GM12864 (cell line): Measurements from ENCODE around the gene TGFB1I1.

Source experiments
- DNase-seq: peaks from one replicate; pipeline ENCODE4 v3.0.0-alpha.2; 2011; ENCODE audit warnings: low read depth
- H3K4me3 ChIP-seq: 2 replicates; pipeline ENCODE4 v1.5.1; 2011; ENCODE audit warnings: mild to moderate bottlenecking, low read depth, low read length, control low read depth
- TF ChIP-seq, protein P1 (sequence below): IDR thresholded peaks from 2 replicates; pipeline ENCODE4 v1.5.1; 2011; ENCODE audit warnings: low read depth, mild to moderate bottlenecking, moderate library complexity, low read length, control low read depth, inconsistent platforms; ENCODE audit errors: missing control alignments

The TGFB1I1 gene

DNA sequence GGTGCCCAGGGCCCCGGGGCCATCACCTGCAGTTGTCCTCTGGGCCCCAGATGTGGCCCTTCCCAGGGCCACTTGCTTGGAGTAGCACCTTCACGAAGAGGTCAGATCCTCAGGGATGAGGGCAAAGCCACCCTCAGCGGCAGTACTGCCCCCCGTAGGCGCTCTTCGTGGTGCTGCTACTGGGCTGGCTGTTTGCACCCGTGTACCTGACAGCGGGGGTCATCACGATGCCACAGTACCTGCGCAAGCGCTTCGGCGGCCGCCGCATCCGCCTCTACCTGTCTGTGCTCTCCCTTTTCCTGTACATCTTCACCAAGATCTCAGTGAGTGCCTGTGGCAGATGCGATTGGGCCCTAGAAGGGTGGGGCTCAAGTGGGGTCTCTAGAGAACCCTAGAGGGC is 13.6 kb downstream of the TGFB1I1 start:
- no peak for DNase-seq
- TF ChIP-seq, protein P1, sequence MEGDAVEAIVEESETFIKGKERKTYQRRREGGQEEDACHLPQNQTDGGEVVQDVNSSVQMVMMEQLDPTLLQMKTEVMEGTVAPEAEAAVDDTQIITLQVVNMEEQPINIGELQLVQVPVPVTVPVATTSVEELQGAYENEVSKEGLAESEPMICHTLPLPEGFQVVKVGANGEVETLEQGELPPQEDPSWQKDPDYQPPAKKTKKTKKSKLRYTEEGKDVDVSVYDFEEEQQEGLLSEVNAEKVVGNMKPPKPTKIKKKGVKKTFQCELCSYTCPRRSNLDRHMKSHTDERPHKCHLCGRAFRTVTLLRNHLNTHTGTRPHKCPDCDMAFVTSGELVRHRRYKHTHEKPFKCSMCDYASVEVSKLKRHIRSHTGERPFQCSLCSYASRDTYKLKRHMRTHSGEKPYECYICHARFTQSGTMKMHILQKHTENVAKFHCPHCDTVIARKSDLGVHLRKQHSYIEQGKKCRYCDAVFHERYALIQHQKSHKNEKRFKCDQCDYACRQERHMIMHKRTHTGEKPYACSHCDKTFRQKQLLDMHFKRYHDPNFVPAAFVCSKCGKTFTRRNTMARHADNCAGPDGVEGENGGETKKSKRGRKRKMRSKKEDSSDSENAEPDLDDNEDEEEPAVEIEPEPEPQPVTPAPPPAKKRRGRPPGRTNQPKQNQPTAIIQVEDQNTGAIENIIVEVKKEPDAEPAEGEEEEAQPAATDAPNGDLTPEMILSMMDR: no peak
- H3K4me3 ChIP-seq: no peak overlapping the region

DNA sequence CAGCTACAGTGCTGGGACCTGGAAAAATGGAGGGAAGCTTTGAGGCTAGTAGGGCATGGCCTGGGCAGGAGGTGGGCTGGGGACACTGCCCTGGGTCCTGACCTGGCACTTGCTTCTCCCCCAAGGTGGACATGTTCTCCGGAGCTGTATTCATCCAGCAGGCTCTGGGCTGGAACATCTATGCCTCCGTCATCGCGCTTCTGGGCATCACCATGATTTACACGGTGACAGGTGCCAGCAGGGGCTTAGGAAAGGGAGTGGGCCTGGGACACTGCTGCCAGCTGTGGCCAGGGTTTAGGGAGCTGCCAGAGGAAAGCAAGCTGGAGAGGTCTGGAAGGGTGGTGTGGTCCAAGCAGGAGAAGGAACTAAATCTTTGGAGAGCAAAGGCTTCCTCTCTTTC is 14.1 kb downstream of the TGFB1I1 start:
- no peak overlapping the region for H3K4me3 ChIP-seq
- TF ChIP-seq, protein P1: no peak
- no peak for DNase-seq

DNA sequence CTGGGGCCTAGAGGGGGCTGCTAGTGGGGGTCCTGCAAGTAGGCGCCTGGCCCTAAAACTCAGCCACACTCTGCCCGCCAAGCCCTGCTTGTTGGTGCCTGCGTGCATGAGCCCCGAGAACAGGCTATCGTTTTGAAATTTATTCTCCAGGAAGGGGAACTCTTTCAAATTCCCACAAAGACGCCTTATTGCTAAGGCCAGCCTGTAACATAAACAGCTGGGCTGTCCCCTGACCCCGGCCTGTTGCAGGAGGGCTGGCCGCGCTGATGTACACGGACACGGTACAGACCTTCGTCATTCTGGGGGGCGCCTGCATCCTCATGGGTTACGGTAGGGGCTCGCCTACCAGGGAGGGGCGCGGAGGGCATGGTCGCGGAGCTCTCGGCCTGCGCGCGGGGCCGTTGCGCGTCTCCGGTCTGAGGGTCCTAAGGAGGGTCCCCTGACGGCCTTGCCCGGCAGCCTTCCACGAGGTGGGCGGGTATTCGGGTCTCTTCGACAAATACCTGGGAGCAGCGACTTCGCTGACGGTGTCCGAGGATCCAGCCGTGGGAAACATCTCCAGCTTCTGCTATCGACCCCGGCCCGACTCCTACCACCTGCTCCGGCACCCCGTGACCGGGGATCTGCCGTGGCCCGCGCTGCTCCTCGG is 15.2 kb downstream of the TGFB1I1 start:
- TF ChIP-seq, protein P1: no peak
- no peak for DNase-seq
- H3K4me3 ChIP-seq: peak overlapping the region; percentile 34

DNA sequence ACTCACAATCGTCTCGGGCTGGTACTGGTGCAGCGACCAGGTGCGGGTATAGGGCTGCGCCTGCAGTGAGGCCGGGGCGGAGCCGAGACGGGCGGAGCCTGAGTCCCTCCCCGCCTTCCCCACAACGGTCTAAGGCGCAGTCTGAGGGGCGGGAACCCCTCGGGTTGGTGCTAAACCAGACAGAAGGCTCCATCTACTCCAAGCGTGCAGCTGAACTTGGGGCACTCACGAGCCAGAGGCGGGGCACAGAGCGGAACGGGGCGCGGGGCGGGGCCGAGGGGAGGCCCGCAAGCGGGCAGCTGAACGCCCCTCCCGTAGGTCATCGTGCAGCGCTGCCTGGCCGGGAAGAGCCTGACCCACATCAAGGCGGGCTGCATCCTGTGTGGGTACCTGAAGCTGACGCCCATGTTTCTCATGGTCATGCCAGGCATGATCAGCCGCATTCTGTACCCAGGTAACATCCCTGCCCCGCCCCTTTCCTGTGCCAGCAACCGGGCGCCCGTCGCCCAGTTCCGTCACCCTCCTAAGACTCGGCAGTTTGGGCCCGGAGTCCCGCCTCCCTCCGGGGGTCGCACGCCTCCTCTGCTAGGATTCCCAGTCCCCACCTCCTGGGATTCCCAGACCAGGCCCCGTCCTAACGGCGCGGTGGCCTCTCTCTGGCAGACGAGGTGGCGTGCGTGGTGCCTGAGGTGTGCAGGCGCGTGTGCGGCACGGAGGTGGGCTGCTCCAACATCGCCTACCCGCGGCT is 15.9 kb downstream of the TGFB1I1 start:
- H3K4me3 ChIP-seq: peak overlapping the region; percentile 34
- no peak for DNase-seq
- TF ChIP-seq, protein P1: no peak

DNA sequence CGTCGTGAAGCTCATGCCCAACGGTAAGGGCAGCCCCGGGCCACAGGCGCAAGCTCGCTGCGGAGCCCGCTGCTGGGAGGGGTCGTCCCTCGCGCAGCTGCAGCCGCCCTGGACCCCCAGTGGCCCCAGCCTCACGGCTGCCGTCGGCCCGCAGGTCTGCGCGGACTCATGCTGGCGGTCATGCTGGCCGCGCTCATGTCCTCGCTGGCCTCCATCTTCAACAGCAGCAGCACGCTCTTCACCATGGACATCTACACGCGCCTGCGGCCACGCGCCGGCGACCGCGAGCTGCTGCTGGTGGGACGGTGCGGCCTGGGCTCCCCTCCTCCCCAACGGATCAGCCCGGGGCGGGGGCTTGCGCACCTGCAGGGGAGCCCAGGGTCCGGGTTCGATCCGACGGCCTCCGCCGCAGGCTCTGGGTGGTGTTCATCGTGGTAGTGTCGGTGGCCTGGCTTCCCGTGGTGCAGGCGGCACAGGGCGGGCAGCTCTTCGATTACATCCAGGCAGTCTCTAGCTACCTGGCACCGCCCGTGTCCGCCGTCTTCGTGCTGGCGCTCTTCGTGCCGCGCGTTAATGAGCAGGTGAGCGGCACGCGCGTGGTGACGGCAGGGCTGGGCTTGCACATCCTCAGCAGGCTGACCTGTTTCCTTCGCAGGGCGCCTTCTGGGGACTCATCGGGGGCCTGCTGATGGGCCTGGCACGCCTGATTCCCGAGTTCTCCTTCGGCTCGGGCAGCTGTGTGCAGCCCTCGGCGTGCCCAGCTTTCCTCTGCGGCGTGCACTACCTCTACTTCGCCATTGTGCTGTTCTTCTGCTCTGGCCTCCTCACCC is 16.7 kb downstream of the TGFB1I1 start:
- no peak for DNase-seq
- TF ChIP-seq, protein P1: no peak
- no peak overlapping the region for H3K4me3 ChIP-seq

DNA sequence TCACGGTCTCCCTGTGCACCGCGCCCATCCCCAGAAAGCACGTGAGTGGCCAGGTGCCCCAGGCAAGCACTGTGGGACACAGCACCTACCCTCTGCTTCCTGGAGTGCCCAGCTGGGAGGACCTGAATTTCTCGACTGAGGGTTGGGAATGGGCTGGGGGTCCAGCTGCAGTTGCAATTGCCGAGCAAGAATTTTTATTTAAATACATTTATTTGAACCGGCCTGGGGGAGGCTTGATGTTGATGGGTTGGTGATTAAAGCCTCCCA is 17.3 kb downstream of the TGFB1I1 start:
- TF ChIP-seq, protein P1: no peak
- no peak for DNase-seq
- H3K4me3 ChIP-seq: no peak overlapping the region
